HK-2 (cell line): Measurements from ENCODE around the gene FREM2.

Experiments
- DNase-seq: peaks from one replicate; pipeline ENCODE4 v3.0.0-alpha.2; 2018; ENCODE audit not compliant: unreplicated experiment

The FREM2 gene

DNA sequence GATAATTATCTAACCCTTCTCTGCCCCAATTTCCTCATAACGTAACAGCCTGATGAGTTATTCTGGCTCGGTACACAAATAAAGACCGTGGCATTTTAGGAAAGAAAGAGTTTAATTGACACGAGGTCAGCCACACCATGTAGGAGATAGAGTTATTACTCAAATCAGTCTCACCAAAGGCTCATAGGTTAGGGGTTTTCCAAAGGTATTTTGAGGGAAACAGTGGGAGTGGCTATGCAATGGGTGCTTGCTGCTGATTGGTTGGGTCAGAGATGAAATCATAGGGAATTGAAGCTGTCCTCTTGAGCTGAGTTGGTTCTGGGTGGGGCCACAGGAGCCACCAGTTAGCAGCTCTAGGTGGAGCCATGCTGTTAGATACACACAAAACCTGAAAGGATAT is 137.5 kb downstream of the FREM2 start:
- peak; percentile 16 for DNase-seq

GRCh38 chr13:38826182-38826813 is 139.4 kb downstream of the FREM2 start:
- no peak for DNase-seq

DNA sequence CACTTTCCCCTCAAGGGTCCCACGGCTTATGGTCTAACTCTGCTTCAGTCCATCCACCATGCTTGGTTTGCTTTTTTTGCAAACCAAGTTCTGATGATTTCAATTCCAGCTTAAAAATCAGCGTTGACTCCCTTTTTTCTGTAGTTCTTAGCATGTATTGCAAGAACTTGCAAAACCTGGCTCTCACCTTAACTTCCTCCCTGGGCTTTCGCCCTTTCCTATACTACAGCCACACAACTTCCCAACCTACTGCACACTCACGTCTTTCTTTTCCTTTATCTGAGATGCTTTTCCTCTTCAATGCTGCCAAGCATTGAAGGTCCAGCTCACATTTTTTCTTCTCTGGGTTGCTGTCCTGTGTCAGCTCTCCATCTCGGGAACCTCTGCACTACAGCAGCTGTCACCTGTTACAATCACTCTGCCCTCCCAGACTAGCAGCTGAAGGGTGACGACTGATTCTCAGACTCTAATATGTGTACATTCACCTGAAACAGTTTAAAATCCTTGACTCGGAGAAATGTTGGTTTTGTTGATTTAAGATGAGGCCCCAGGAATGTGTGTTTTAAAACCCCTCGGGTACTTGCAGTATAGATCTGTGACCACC is 143.7 kb downstream of the FREM2 start:
- no peak for DNase-seq

DNA sequence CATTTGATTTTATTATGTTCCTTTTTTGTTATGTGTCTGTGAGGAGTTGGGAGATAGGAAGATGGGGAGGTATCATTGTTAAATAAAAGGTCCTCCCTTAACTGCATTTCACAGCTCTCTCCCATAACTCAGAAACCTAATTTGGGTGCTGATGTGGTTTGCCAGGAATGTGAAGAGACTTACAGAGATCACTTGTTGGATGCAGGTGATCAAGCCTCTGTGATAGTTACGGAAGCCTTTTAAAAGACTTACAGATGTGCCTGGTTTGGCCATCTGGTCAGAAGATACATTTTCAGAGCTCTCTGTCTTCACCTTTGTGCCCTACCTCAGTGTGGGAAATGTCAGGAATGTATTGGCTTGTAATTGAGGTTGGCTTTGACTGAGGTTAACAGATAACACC is 157.7 kb downstream of the FREM2 start:
- no peak for DNase-seq

DNA sequence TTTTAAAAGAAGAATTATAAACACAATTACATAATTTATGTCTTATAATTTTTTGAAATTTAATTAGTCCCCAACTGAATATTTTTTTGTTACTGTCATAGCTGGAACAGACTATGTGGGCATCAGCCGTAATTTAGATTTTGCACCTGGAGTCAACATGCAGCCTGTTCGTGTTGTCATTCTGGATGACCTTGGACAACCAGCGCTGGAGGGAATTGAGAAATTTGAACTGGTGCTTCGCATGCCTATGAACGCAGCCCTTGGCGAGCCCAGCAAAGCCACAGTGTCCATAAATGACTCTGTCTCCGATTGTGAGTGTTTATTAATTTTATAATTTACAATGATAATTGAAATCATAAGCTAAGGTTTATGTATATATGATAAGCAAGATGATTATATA is 161.5 kb downstream of the FREM2 start:
- no peak for DNase-seq

DNA sequence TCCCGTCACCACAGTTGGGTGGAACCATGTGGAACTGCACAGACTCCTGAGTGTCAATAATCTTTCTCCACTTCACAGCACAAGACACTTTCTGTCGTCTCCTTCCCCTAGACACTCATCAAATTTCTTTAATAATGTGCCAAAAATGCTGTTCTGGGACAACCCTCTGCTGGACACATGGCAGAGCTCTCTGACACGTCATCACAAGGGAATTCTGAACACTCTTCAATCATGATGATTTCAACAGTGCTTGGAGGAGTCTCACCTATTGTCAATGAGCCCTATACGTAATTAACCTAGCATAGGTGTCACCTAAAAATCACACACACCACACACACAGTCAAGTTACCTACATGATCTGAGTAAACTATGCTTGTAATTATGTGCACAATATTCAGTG is 162.4 kb downstream of the FREM2 start:
- no peak for DNase-seq

- DNase-seq, result no peak
These were observed 164.2 kb downstream of the FREM2 start for GRCh38 chr13:38850868-38851626.

- DNase-seq, result no peak
These were observed 167.3 kb downstream of the FREM2 start for GRCh38 chr13:38854226-38854625.

DNA sequence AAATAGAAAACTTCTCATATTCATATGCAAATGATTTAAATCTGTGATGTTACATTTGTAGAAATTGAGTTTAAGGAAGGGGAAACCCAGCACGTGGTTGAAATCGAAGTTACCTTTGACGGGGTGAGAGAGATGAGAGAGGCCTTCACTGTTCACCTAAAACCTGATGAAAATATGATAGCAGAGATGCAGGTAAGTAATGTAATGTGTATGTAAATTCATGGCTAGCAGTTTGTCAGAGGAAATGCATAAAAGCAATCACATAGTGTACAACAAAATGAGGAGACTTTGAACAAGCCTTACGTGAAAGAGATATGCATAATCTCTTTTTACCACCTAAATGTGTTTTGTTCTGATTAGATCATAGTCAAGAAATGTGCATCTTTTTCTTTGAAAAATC is 169.2 kb downstream of the FREM2 start:
- DNase-seq, result no peak

DNA sequence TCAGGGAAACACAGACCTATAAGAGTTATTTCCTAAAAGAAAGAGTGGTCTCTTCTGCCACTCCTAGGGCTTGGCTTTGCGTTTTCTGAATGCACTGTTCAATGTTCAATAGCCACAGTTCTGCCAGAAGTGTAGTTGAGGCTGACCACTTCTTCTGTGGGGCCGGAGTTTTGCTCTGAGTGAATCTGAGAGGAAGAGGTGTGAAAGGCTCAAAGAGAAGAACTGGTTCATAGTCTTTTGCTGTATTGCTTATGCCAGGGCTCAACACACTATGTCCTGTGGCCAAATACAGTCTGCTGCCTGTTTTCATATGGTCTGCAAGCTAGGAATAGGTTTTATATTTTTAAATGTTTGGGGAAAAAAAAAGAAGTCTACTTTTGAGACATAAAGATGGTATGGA is 175.6 kb downstream of the FREM2 start:
- no peak for DNase-seq

DNA sequence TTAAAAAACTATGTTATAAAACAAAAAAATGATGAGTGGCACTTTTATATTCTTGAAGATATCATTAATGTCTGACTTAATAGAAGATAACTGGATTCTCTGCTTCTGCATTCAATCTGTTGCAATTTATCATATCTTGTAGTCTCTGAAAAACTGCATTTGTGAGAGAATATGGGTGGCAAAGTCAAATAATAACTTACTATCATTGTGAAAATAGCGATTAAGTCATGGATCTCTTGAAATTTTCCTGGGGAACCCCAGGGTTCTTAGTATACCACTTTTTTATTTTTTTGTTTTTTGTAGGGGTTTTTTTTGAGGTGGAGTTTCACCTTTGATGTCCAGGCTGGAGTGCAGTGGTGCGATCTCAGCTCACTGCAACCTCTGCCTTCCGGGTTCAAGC is 176.7 kb downstream of the FREM2 start:
- no peak for DNase-seq

DNA sequence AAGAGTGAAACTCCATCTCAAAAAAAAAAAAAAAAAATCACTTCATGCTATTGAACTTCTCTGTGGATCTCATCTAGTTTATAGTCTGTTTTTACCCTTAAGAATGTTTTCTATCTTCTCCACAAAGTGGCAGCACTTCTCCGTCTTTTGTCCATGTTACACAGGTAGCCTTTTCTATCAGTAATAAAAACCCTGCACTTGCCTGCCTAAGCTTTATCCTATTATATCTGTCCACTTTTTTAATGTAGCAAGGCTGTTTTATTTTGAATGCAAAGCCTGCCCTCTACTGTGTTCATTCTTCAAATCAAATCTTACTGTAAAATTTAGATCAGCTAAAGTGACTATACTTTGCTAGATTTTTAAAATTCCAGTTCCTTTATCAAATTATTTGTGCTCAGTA is 179.8 kb downstream of the FREM2 start:
- DNase-seq, result no peak

GRCh38 chr13:38868399-38868798 is 181.5 kb downstream of the FREM2 start:
- no peak for DNase-seq

- no peak for DNase-seq
These were observed 182.0 kb downstream of the FREM2 start for GRCh38 chr13:38868870-38869269.

DNA sequence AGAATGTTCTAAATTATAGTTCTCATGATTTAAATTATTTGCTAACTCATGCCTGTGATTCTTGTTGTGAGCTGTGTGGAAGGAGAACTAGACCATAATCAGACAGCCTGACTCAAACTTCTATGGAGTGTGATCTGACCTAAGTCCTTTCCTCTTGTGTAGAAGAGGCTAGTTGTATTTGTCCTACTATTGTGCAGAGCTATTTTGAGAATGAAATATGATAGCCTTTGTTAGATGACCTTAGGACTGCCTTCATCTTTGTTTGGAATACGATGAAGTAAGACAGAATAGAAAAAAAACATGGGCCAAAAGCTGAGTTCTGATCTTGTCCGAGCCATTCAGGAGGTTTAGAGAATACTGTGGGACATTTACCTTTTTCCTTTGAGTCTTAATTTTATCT is 184.4 kb downstream of the FREM2 start:
- no peak for DNase-seq

GRCh38 chr13:38872693-38873092 is 185.8 kb downstream of the FREM2 start:
- DNase-seq, result no peak

GRCh38 chr13:38875186-38875875 is 188.5 kb downstream of the FREM2 start:
- no peak for DNase-seq

DNA sequence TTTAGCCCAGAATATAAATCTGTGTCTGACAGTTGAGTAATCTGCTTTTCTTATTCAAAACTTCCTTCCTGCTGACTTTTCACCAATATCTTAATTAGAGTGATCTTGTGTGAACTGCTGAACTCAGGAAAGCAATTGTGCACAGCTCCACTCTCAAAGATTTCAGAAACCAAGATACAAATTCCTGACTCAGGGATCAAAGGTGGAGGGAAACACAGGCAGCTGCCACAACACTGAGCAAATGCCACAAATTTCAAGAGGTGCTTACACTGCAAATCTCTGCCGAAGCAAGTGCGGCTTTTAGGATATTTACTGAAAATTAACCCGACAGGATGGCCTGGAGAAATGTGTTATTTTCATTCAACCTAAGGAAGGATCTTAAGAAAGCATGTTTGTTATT is 192.4 kb downstream of the FREM2 start:
- no peak for DNase-seq

DNA sequence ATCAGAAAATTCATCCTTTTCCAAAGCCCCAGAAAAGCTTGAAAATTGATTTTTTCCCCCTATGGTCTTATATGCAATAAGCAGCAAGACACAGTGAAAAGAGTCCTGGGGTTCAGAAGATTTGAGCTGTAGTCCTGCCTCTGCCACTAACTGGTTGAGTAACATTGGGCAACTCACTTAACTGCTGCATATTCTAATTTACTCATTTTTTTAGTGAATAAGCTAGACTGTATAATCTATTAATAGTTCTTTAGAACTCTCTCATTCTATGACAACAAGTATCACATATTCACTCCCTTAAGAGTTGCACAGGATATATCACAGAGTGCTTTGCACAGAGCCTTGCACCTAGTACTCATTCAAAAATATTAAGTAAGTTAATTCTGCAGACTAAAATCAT is 192.9 kb downstream of the FREM2 start:
- no peak for DNase-seq

DNA sequence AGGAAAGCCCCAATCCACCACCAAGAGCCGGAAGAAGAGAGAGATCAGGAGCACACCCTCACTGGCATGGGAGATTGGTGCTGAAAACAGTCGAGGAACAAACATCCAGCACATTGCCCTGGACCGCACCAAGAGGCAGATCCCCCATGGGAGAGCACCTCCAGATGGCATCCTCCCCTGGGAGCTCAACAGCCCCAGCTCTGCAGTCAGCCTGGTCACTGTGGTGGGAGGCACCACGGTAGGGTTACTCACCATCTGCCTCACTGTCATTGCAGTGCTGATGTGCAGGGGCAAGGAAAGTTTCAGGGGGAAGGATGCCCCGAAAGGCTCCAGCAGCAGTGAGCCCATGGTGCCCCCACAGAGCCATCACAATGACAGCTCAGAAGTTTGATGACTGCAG is 193.5 kb downstream of the FREM2 start:
- no peak for DNase-seq

DNA sequence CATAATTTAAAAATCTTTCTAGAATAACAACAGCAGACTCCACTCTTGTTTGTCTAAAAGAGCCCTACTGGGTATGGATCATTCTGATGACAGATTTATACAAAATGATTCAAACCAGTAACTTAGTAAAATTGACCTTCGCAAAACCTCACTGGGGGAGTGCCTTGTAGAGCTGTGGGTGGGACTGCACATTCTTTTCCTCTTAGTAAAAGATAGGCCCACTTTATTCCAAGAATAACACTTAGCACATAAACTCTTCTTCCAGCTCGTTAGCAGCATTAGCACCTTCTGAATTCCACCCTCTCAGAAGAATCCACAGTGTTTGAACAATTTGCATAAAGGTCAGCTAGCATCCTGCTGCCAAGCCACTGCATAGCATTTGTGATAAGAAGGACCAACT is 196.9 kb downstream of the FREM2 start:
- DNase-seq, result no peak

DNA sequence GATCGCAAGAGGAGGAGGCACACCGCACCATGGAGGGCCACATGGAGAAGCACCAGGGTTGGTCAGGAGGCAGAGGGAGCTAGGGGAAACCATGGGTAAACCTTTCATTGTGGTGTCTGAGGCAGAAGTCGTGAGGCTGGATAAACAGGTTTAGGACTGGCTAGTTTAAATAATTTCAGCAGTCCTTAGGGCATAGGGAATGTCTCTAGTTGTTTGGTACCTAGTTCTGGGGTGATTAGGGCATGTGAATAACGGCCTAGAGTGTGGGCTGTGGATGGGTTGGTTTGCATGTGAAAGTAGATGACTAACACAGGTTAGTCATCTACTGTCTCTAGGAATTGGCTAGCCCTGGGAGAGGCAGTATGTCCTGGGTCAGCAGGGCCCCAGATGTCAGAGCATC is 201.4 kb downstream of the FREM2 start:
- DNase-seq, result peak; percentile 8

DNA sequence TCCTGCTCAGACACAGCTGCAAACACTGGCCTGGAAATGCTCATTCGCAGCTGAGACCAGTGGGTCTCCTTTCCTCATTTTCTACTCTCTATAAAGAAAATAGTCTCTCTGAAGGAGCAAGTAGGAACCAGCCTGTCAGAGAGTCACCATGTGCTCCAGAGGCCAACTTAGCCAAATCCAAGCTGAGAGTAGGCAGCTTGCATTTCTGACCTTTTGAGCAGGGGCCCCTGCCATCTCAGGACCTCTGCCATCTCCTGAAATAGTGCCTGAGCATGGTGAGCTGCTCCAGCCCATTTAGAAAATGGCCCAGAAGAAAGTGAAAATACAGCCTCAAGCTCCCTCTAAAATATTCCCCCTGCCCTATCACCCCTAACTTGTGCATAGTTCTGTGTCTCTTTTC is 208.2 kb downstream of the FREM2 start:
- no peak for DNase-seq
